IPS DF 4.7 (cell line): ENCODE results near the gene LTA.

ENCODE experiments used
- DNase-seq: peaks from one replicate; pipeline ENCODE4 v3.0.0-alpha.2; 2013; ENCODE audit warnings: low spot score; ENCODE audit errors: extremely low read depth

Gene LTA

GRCh38 chr6:31622684-31623091 lies 50.6 kb downstream of the LTA start:
- DNase-seq = no peak
